ENCODE data around the gene LMF1.

LMF1 gene

DNA sequence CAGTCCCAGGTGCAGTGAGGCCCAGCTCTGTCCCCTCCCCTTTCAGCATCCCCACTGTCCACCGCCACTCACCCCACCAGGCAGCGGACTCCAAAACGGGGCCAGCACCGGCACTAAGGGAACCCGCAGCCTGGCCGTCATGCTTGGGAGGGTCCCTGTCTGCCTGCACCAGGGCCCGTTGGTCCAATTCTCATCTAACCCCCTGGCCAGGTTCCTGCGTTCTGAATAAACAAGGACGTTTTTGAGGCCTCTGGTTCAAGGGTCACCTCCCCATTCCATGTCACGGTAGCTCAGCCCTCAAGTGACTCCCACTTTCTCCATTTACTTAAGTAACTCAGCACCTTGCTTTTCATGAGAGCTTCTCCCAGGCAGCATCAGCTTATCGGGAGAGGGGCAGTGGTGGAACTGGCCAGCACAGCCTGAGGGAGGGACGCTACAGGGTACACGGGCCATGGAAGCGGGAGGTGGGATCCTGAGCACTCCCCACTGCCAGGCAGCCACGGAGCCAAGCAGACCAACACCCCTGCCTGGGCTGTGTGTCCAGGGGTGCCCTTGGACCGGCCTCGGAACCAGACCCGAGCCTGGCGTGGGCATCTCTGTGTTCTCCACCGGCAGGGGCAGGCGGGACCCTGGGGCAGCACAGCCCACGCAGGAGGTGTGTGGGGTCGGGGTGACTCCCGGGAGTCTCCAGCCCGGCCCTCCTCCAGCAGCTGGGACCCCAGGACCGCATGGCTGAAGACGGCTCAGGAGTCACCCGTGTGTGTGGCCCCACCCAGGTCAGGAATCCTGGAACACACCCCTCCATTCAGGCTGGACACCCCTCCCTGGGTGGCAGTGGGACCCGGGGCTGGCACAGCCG is 95.4 kb downstream of the LMF1 start:
- no peak for TF ChIP-seq JUND (IDR thresholded peaks at IDR 0.05; ENCODE audit: low read depth)
- in situ Hi-C loops (cut with HindIII; ENCODE audit: low pct_unique_long_range_greater_than_20kb, low sequenced_read_pairs): no loop called here
- no peak for DNase-seq (ENCODE audit: low read depth in 1 of 2, low spot score in 1 of 2)

DNA sequence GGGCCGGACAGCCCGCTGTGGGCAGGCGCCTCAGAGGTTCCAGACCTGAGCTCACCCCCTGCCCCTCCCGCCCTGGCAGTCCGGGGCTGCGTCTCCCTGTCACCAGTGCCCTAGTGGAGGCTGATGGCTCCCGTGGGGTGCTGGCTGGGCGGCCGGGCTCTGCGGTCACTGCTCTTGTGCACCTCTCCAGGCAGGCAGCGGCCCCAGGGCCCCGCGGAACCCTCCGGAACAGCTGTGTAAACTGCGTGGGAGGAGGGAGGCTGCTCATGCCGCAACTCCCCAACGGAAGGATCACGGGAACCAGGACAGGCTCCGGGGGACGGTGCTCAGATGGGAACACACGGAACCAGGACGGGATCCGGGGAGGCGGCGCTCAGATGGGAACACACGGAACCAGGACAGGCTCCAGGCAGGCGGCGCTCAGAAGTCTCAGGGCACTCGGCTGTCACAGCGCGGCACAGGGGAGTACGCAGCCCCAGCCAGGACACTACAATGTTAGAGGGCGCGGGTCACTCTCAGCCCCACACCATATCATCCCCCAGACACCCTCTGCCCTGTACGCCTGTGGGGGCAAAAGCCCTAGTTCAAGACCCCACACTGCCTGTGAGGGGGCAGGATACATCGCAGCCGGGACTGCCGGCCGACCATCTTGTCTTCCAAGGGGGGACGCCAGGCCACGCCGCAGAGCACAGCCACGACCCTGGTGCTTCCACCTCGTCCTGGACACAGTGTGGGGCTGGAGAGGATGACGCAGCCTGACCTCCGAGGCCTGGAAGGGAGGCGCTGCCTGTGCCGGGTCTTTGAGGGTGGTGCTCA is 96.2 kb downstream of the LMF1 start:
- no peak for DNase-seq (ENCODE audit: low read depth in 1 of 2, low spot score in 1 of 2)
- in situ Hi-C loops (cut with HindIII; ENCODE audit: low pct_unique_long_range_greater_than_20kb, low sequenced_read_pairs): no loop called here
- no peak for TF ChIP-seq JUND (IDR thresholded peaks at IDR 0.05; ENCODE audit: low read depth)

DNA sequence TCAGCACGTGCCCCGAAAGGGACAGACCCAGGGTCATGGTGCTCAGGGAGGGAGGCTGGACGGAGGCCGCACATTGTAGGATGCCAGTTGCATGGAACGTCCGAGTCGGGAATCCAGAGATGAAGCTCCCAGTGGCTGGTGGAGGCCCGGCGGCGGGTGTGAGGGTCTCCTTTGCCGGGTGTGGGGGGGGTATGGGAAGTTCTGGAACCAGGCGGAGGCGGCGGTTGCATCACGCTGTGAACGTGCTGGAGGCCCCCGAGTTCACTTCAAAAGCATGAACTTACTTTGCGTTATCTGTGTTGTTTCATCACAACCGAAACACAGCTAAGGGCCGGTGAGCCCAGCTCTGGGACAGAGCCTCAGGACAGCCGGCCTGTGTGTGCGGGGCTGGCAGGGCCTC is 96.9 kb downstream of the LMF1 start:
- no peak for TF ChIP-seq JUND (IDR thresholded peaks at IDR 0.05; ENCODE audit: low read depth)
- in situ Hi-C loops (cut with HindIII; ENCODE audit: low pct_unique_long_range_greater_than_20kb, low sequenced_read_pairs): no loop called here
- DNase-seq (ENCODE audit: low read depth in 1 of 2, low spot score in 1 of 2): no peak

- in situ Hi-C loops (cut with HindIII; ENCODE audit: low pct_unique_long_range_greater_than_20kb, low sequenced_read_pairs): no loop called here
- no peak for DNase-seq (ENCODE audit: low read depth in 1 of 2, low spot score in 1 of 2)
- TF ChIP-seq JUND (IDR thresholded peaks at IDR 0.05; ENCODE audit: low read depth): no peak
Measured at GRCh38 chr16:873243-873661, 97.5 kb downstream of the LMF1 start.

- in situ Hi-C loops (cut with HindIII; ENCODE audit: low pct_unique_long_range_greater_than_20kb, low sequenced_read_pairs): no loop called here
- no peak for TF ChIP-seq JUND (IDR thresholded peaks at IDR 0.05; ENCODE audit: low read depth)
Measured at GRCh38 chr16:872436-873242, 98.1 kb downstream of the LMF1 start.

GRCh38 chr16:871562-872345 is 99.0 kb downstream of the LMF1 start:
- TF ChIP-seq JUND (IDR thresholded peaks at IDR 0.05; ENCODE audit: low read depth): no peak
- no peak for DNase-seq (ENCODE audit: low read depth in 1 of 2, low spot score in 1 of 2)
- in situ Hi-C loops (cut with HindIII; ENCODE audit: low pct_unique_long_range_greater_than_20kb, low sequenced_read_pairs): no loop called here

More at GRCh38 chr16:872436-873242, 98.1 kb downstream of the LMF1 start:
- DNase-seq (ENCODE audit: low read depth in 1 of 2, low spot score in 1 of 2): no peak

GRCh38 chr16:870856-871561 is 99.8 kb downstream of the LMF1 start:
- no peak for TF ChIP-seq JUND (IDR thresholded peaks at IDR 0.05; ENCODE audit: low read depth)
- in situ Hi-C loops (cut with HindIII; ENCODE audit: low pct_unique_long_range_greater_than_20kb, low sequenced_read_pairs): no loop called here
- no peak for DNase-seq (ENCODE audit: low read depth in 1 of 2, low spot score in 1 of 2)

DNA sequence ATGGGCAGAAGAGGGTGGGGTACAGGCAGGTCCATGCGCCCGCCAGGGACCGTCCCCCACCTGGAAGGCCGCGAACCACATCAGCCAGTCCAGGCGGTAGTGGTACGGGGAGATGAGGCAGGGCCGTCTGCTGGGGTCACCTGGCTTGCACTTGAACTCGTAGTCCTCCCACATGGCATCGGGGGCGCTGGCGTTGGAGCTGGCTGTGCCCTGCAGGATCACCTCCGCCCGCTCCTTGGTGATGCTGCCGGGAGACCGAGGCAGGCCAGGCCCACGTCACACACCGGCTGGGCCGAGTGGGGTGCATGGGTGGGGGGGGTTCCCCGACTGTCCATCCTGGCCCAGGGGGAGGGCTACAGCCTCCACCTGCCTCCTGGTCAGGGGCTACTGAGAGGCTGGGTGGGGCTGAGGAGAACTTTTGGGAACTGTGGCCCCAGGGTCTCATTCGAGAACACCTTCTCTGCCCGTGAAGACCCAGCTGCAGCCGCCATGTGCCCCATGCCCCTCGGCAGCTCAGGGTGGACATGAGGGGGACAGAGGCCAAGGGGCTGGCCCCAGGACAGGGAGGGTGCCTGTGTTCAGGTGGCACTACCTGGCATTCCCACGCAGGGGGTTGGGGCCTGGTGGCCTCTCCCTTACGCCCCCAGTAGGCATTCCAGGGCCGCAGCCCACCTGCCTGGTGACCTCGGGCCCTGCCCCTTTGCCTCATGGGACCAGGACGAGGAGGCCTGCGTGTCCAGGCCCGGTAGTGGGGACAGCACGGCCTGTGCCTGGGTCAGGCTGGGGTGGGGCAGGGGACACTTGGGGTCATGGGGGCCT is 100.8 kb downstream of the LMF1 start:
- in situ Hi-C loops (cut with HindIII; ENCODE audit: low pct_unique_long_range_greater_than_20kb, low sequenced_read_pairs): no loop called here
- no peak for DNase-seq (ENCODE audit: low read depth in 1 of 2, low spot score in 1 of 2)
- TF ChIP-seq JUND (IDR thresholded peaks at IDR 0.05; ENCODE audit: low read depth): no peak

- no peak for TF ChIP-seq JUND (IDR thresholded peaks at IDR 0.05; ENCODE audit: low read depth)
- no peak for DNase-seq (ENCODE audit: low read depth in 1 of 2, low spot score in 1 of 2)
- in situ Hi-C loops (cut with HindIII; ENCODE audit: low pct_unique_long_range_greater_than_20kb, low sequenced_read_pairs): no loop called here
Measured at GRCh38 chr16:868846-869822, 101.7 kb downstream of the LMF1 start.

DNA sequence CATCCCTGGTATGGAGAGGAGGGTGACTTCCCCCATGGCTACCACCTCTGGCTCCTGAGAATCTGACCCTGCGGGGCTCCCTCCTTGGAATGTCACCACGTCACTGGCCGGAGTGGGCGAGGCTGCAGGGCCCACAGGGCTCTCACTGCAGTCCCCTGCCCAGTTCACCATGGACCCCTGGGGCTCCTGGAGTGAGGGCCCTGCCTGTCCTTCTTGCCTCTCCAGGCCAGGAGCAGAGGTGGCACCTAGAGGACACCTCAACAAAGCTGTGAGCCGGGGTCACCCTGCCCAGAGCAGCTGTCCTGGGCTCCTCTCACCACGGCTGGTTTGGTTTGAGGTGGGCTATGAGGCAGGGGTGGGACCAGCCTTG is 102.4 kb downstream of the LMF1 start:
- TF ChIP-seq JUND (IDR thresholded peaks at IDR 0.05; ENCODE audit: low read depth): no peak
- in situ Hi-C loops (cut with HindIII; ENCODE audit: low pct_unique_long_range_greater_than_20kb, low sequenced_read_pairs): no loop called here
- no peak for DNase-seq (ENCODE audit: low read depth in 1 of 2, low spot score in 1 of 2)

Measured in T47D (cell line).